ENCODE results near the gene NRL. TPM values are rescaled to one million over a fixed set of nuclear protein-coding genes. Genes with fewer than 3 reads are reported as not detected.

Gene NRL
- polyA plus RNA-seq, 3 donors = 1.5 to 1.7 (median 1.6) TPM

DNA sequence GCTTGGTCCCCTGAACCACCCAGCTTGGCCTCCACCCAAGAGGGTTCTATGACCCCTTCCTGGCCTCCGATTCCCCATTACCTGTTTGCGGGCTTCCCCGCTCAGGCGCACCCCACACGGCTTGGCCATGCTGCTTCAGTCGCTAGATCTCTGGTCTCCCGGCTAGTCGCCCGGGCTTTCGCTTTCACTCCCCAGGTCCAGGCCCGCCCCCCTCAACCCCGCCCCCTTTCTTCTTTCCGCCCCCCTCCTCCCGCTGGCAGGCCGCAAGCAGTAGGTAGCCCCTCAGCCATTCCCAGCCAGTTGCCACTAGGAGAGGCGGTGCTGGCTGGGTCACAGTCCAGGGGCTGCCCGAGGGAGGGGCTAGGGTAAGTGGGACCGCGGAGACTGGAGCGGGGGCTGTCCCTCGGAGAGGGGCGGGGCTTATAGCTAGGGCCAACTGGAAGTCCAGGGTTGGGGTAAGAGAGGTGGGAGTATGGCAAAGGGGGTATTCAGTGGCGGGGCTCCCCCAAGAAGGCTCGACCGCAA, 31.8 kb upstream of the NRL start, which contains the start of gene PSME2:
TSS of gene PSME2 (minus strand) at position 158 of the 525 bp plus-strand sequence. CDS start at position 129, 29 bp downstream.
- H3K27ac ChIP-seq (ENCODE audit: low read depth, low read length) = peak within 1 kb of the TSS; percentile 51
- WGBS, 3 donors = 0 to 1% (median 1%) methylated on average over 25 of the region's 25 CpGs

DNA sequence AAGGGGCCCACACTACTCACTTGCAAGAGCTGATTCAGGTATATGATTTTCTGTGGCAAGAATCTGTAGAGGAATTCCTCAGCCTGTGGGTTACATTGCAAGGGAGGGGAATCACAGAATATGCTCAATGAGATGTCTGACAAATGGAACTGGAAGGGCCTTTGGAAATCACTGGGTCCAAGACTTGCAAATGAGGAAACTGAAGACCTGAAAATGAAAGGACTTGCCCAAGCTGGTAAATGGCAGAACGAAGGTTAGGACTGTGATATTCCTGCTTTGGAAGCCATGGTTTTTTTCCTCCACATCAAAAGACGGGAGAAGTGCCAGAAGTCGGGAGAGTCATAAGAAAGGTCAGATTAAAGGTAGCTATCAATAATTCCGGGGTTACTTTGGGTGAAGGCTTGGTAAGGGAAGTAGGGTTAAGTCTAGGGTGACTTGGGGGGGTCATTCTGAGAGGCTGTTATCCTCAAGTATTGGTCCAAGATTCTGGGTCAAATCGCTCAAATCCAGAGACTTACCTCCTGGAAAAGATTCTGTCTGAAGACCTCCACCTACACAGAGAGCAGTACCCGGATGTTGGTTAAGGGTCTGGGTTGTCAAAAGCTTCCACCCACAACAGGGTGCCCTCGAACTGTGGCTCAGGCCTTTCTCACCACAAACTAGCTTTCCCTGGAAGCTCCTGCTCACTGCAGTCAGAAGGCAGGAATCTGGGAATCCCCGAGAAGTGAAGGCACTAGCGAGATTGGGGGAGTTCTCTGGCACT, 31.1 kb upstream of the NRL start:
- H3K27ac ChIP-seq (ENCODE audit: low read depth, low read length) = peak overlapping the region; percentile 51
- WGBS, 3 donors = 5 to 15% (median 12%) methylated on average over 9 of the region's 9 CpGs

DNA sequence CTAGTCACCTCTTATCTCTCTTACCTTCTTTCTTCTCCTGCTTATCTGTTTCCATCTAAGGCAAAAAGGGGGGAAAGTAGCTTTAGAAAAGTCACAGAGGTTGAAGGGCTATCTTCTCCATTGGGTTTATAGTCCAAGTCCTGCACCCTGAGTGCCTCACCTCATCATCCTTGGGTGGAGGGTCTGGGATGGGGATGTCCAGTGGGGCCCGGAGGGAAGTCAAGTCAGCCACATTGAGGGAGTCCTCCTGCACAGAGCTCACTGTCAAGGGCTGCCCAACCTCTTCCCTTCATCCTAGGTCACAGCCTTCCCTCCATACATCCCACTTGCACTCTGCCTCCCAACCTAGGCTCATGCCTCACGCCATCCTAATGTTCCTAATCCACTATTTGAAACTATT, 30.5 kb upstream of the NRL start:
- H3K27ac ChIP-seq (ENCODE audit: low read depth, low read length) = no peak overlapping the region
- 83 to 97% (median 92%) methylated on average over 2 of the region's 2 CpGs for WGBS, 3 donors

DNA sequence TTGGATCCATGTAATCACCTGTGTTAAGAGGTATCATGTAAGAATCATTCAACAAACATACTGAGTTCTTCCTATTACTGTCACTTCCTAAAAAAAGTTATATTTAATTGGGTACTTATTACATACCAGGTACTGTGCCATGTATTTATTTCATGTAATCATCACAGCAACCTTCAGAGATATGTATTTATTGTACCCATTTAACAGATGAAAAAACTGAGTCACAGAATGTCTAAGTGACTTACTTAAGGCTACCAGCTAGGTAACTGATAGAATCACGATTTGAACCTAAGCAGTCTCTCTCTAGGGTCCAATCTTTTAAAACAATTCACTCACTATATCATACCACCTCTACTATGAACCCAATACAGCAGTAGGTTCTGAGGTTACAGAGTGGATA, 29.7 kb upstream of the NRL start:
- 90 to 93% (median 91%) methylated on average over 1 of the region's 1 CpG for WGBS, 3 donors
- H3K27ac ChIP-seq (ENCODE audit: low read depth, low read length) = no peak overlapping the region

DNA sequence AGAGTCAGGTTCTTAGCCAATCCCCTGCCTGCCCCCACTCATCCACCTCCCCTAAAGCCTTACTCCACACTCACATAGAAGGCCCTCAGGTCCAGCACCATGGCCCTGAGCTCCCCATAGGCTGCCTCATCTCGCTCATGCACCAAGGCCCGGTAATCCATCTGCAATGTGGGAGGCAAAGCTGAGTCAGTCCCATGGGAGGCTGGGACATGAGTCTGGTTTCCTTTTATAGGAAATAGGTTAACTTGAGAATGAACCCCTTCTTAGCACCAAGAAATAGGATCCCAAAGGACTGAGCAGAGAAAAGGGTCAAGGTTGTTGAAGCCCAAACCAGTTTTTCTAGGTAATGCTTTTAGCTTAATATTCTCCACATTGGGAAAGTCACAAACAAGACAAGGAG, 28.8 kb upstream of the NRL start:
- WGBS, 3 donors = 76 to 87% (median 80%) methylated on average over 2 of the region's 2 CpGs
- no peak overlapping the region for H3K27ac ChIP-seq (ENCODE audit: low read depth, low read length)

DNA sequence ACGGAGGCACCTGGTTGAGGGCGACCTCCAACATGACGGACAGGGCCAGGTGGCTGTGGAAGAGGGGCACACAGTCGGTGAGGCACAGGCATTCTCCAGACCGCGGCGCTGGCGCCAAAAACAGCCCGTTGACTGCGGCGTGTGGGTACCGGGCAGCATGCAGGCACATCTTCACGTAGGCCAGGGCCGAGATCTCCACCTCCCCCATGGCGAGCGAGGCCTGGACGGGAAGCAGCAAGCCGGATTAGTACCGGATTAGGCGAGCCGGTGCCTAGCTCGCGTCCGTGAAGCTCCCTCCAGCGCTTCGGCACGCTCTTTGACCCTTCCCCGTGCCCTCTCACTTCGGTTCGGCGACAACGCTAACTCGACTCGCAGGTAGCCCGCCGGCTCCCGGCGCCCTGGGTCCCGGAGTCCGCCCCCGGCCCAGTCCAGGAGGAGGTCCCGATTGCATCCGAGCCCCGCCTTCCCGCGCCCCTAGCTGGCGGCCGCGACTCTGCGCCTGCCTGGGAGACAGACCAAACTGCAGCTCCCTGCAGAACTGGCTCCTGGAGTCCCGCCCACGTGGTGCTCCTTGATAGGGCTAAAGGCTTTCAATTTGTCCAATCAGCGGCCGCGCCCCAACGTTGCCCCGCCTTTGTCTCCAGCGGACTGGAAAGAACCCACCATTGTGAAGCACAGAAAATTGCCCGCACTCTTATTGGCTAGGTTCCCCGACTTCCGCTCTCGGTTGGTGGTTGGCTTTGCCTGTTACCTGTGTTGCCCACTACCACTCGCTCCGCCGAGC, 26.5 kb upstream of the NRL start, which contains the start of gene EMC9:
TSS of gene EMC9 (minus strand) at position 495 of the 784 bp plus-strand sequence. CDS start at position 208, 287 bp downstream.
- H3K27ac ChIP-seq (ENCODE audit: low read depth, low read length) = peak within 1 kb of the TSS; percentile 61
- 0 to 1% (median 0%) methylated on average over 61 to 65 of the region's 65 CpGs for WGBS, 3 donors

DNA sequence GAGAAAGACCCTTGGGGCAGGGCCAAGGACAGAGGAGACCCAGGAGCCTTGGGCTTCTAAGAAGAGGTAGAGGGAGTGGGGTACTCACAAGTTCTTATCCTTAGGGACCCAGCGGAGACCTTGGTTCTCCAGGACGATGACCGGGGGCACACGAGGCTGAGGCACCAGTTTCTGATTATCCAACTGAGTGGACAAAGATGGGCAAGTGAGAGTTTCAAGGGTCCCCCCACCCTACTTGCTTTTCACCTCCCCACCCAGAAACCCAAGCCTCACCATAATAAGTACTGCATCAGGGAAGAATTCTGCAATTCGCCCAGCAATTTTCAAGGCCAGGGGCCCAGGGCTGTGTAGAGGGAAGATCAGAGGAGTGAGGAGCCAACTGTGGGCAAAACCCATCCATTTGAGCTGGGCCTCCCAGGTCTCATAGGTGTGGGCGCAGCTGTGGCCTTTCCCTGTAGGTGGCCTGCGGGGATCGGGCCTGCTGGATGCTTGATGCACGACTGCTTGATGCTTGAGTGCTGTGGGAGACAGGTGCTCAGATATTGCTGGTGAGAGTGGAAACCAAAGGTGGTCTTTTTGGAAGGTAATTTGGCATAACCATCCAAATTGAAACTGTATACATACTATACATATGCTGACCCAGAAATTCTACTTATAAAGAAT, 24.7 kb upstream of the NRL start:
- no peak overlapping the region for H3K27ac ChIP-seq (ENCODE audit: low read depth, low read length)
- WGBS, 3 donors = 66 to 93% (median 89%) methylated on average over 9 of the region's 9 CpGs

DNA sequence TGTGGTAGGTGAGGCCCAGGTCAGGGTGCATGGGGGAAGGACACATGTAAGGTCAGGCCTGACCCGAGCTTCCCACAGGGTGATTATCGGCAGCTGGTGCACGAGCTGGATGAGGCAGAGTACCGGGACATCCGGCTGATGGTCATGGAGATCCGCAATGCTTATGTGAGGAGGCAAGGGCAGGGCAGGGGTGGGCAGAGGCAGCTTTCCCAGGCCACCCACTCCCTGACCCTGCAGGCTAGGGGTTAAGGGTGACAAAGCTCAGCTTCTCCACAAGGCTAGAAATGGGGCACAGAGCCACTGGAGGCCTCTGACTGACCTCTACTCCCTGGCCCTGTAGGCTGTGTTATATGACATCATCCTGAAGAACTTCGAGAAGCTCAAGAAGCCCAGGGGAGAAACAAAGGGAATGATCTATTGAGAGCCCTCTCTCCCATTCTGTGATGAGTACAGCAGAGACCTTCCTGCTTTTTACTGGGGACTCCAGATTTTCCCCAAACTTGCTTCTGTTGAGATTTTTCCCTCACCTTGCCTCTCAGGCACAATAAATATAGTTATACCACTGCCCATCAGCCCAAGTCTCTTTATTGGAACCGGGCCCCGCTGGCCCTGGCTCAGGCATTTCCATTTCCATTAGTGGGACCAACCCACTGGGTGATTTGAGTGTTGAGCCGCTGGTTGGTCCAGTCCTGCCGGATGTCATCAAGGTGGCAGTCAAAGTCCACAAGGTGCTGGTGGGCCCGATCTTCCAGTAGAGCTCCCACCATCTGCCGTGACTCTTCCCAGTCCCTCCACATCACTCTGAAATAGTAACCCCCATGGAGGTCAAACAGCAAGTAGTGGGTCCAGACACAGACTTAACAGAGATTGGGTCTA, 23.9 kb upstream of the NRL start:
- 73 to 85% (median 76%) methylated on average over 13 of the region's 13 CpGs for WGBS, 3 donors
- no peak overlapping the region for H3K27ac ChIP-seq (ENCODE audit: low read depth, low read length)

DNA sequence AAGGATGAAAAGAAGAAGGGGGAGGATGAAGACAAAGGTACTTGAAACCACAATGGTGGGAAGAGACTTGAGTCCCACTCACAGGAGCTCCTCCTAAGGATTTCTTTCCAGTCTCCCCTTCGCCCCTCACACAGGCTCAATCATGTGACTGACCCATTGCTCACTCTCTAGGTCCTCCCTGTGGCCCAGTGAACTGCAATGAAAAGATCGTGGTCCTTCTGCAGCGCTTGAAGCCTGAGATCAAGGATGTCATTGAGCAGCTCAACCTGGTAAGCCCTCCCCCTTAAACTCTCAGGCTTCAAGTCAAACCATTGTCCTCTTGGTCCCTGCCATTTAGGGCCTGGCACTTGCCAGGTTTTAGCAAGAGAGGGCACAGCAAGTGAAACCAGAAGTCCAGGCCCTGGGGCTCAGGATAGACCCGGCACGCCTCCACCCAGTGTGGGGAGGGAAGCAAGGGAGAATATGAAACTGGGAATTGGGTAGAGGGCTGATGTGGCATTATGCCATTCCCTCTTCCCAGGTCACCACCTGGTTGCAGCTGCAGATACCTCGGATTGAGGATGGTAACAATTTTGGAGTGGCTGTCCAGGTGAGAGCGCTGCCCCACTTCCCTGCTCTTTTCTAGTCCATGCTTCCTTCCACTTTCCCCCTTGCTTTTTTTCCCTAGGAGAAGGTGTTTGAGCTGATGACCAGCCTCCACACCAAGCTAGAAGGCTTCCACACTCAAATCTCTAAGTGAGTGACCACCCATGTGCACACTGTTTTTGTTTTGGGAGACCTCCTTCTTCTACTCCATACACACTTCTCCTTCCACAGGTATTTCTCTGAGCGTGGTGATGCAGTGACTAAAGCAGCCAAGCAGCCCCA, 23.0 kb upstream of the NRL start:
- 87 to 93% (median 88%) methylated on average over 8 of the region's 8 CpGs for WGBS, 3 donors
- no peak overlapping the region for H3K27ac ChIP-seq (ENCODE audit: low read depth, low read length)

DNA sequence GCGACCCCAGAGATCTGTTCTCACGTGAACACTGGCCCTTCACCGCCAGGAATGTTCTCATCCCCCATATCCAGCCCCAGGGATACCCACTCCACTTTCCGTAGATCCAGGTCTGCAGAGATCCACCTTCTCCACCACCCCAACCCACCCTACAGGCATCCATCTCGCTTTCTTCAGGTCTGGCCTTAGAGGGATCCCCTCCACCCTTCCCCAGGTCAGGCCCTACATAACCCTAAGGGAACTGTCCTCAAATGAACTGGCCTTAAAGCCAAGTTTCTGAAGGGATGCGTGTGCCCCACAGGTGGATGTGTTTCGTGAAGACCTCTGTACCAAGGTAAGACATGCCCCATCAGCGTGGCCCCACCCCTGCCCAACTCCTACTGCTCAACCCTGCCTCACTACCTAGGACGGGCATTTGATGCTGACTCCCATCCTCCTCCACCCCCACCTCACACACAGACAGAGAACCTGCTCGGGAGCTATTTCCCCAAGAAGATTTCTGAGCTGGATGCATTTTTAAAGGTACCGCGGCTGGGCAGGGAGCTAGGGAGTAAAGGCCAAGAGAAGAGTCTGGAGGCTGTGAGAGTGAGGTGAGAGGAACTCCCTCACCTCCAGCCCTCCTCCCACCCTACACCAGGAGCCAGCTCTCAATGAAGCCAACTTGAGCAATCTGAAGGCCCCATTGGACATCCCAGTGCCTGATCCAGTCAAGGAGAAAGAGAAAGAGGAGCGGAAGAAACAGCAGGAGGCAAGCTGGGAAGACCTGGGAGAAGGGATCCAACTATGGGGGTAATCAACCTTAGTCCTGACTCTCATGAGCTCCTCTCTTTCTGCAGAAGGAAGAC, 22.2 kb upstream of the NRL start:
- no peak overlapping the region for H3K27ac ChIP-seq (ENCODE audit: low read depth, low read length)
- 23 to 36% (median 35%) methylated on average over 13 of the region's 13 CpGs for WGBS, 3 donors

DNA sequence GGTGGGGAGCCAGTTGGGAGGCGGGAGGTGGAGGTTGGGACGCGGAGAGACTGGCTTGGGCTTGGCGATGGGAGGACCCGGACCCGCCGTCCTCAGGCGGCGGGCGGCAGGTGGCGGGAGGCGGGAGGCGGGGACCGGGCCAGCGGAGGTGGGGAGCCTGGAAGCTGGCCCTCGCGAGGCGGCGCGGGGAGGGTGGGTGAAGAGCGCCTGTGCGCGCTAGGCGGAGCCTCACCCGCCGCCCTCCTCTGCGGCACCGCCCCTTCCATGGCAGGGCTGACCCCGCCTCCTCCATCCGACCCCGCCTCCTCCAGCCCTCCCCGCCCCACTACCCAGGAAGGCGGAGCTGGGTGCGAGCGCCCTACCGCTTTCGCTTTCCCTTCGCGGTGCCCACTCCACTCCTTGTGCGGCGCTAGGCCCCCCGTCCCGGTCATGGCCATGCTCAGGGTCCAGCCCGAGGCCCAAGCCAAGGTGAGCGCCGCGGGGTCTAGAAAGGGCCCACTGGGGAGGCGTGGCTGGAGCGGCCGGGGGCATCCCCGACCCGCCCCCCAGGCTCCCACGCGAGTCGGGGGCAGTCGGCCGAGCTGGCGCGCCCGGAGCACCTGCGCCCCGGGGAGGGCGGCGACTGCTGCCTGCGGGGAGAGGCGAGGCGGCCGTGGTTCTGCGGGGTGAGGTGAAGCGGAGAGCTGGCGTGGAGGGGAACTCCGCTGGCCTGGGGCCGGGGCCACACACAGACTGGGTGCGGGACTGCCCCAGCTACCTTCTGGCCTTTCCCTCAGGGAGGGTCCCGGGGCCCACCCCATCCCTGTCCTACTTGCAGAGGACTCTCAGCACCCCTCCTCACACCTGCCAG, 21.3 kb upstream of the NRL start, which contains the start of gene PSME1:
TSS of gene PSME1 (plus strand) at position 361 of the 850 bp plus-strand sequence. CDS start at position 430, 69 bp downstream.
- WGBS, 3 donors = 0 to 1% (median 1%) methylated on average over 41 to 75 of the region's 75 CpGs
- no peak within 1 kb of the TSS for H3K27ac ChIP-seq (ENCODE audit: low read depth, low read length)

DNA sequence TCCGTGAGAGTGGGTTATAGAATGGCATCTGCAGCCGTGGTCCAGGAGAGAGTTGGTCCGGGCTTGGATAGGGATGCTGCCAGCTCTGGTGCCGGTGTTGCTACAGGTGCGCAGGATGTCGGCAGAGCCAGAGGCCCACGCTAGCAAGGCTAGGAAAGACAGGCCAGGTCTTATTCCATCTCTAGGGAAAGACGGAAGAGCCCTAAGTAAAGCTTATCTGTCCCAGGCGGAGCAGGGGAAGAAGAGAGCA, 20.8 kb upstream of the NRL start:
- 5 to 10% (median 7%) methylated on average over 9 of the region's 9 CpGs for WGBS, 3 donors
- no peak overlapping the region for H3K27ac ChIP-seq (ENCODE audit: low read depth, low read length)

DNA sequence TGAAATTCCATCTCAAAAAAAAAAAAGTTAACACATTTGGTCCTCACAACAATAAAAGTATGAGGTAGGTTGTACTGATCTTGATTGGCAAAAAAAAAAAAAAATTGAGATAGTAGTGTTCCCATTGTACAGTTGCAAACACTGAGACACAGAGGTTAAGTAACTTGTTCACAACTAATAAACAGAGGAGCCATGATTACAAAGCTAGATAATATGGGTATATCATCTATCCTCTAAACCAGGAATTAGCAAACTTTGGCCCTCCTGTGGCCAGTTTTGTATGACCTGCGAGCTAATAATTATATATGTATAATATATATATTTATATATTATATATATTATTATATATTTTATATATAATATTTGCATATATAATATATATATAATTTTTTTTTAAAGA, 19.0 kb upstream of the NRL start:
- no peak overlapping the region for H3K27ac ChIP-seq (ENCODE audit: low read depth, low read length)
- 91 to 98% (median 92%) methylated on average over 1 of the region's 1 CpG for WGBS, 3 donors

DNA sequence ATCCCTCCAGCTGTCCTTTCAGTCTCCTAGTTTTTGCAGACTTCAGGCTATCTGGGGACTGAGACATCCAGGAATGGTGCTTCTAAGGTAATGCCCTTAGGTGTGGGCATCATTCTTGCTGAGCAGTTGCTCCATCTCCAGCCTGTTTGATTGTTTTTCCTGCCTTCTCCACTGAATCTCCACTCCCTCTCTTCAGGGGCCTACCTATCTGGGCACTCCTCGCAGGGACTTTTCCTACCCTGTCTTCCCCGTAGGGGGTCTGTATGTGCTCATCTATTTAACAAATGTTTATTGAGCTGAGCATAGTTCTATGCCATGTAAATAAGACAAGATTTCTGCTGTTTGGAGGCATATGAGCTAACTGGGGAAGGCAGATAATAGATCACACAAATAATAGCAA, 18.2 kb upstream of the NRL start:
- no peak overlapping the region for H3K27ac ChIP-seq (ENCODE audit: low read depth, low read length)
- 96 to 100% (median 99%) methylated on average over 2 of the region's 2 CpGs for WGBS, 3 donors

DNA sequence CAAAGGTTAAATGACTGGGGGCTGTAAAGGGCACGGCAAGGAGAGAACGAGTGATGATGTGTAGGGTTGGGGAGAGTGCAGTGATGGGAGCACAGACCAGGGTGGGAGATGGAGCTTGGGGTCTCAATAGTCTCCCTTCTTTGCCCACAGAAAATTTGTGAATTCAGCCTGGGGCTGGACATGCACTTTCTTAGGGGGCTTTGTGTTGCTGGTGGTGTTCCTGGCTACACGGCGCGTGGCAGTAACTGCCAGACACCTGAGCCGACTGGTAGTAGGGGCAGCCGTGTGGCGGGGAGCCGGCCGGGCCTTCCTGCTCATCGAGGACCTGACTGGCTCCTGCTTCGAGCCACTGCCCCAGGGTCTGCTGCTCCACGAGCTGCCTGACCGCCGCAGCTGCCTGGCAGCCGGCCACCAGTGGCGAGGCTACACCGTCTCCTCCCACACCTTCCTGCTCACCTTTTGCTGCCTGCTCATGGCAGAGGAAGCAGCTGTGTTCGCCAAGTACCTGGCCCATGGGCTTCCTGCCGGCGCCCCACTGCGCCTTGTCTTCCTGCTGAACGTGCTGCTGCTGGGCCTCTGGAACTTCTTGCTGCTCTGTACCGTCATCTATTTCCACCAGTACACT, 17.4 kb upstream of the NRL start:
- 37 to 65% (median 57%) methylated on average over 23 to 24 of the region's 24 CpGs for WGBS, 3 donors
- H3K27ac ChIP-seq (ENCODE audit: low read depth, low read length) = no peak overlapping the region
